B cell (primary cell): Measurements from ENCODE around the gene TM7SF3. TPM values are rescaled to one million over a fixed set of nuclear protein-coding genes. Genes with fewer than 3 reads are reported as not detected.

Experiments
- ATAC-seq: fragments of 200-7000 bp; cut with Tn5 transposase; one replicate; pipeline ENCODE4 v1.10.0; 2021; ENCODE audit warnings: low read depth, mild to moderate bottlenecking, moderate number of reproducible peaks, moderate library complexity
- CTCF ChIA-PET: fragments of 350-600 bp; sonication (Branson Sonifier 250); formaldehyde crosslinking; loops from one replicate; lab custom pipeline; 2021; ENCODE audit warnings: antibody characterized with exemption, inconsistent platforms; lab: Charles Lee
- POLR2A ChIA-PET: fragments of 350-600 bp; sonication (Branson Sonifier 250); formaldehyde crosslinking; loops from one replicate; lab custom pipeline; 2021; ENCODE audit warnings: antibody characterized with exemption; lab: Charles Lee
- DNase-seq: peaks from one replicate; pipeline ENCODE4 v3.0.0; 2013
- H2AFZ ChIP-seq: 2 replicates; pipeline ENCODE4 v1.6.1; 2012; ENCODE audit warnings: mild to moderate bottlenecking, low read depth, low read length; ENCODE audit not compliant: insufficient read depth, poor library complexity, severe bottlenecking
- H3K27ac ChIP-seq, 2 donors: 1 replicate in 1 of 2; 2 replicates in 1 of 2; pipeline ENCODE4 v1.5.1; 2012 to 2013; ENCODE audit warnings: low read length in 2 of 2, mild to moderate bottlenecking in 2 of 2, moderate library complexity in 1 of 2
- H3K27me3 ChIP-seq, 4 experiments: fragments of 200-600 bp in 1 of 4; sonication (generic) in 1 of 4; replicated peaks in 1 of 4; 1 replicate in 2 of 4; 2 replicates in 2 of 4; pipeline versions ENCODE4 v1.6.1 to v1.7.0; 2013 to 2016; ENCODE audit warnings: low read length in 3 of 4, mild to moderate bottlenecking in 2 of 4, mixed read lengths in 1 of 4, moderate library complexity in 1 of 4; ENCODE audit not compliant: insufficient read depth in 4 of 4, control insufficient read depth in 3 of 4; ENCODE audit errors: control extremely low read depth in 1 of 4
- H3K36me3 ChIP-seq, 2 experiments: replicated peaks in 1 of 2; 1 replicate in 1 of 2; 2 replicates in 1 of 2; pipeline versions ENCODE4 v1.6.1 to v1.7.1; 2013; ENCODE audit warnings: low read length in 1 of 2; ENCODE audit not compliant: insufficient read depth in 2 of 2, control insufficient read depth in 1 of 2; ENCODE audit errors: control extremely low read depth in 1 of 2, extremely low read depth in 1 of 2
- H3K4me1 ChIP-seq, 2 donors: fragments of 200-600 bp in 1 of 2; sonication (generic) in 1 of 2; 1 replicate in 1 of 2; 2 replicates in 1 of 2; pipeline versions ENCODE4 v1.5.1 to v1.6.1; 2013 to 2017; ENCODE audit warnings: low read length in 2 of 2; ENCODE audit not compliant: control insufficient read depth in 2 of 2, insufficient read depth in 2 of 2
- H3K4me2 ChIP-seq: replicated peaks from 2 replicates; pipeline ENCODE3; 2012; ENCODE audit warnings: mild to moderate bottlenecking, low read depth, low read length; ENCODE audit not compliant: poor library complexity, severe bottlenecking
- H3K4me3 ChIP-seq, 5 experiments: fragments of 200-600 bp in 1 of 5; sonication (generic) in 1 of 5; 1 replicate in 3 of 5; 2 replicates in 2 of 5; pipeline versions ENCODE4 v1.5.1 to v1.7.0; 2011 to 2016; ENCODE audit warnings: low read length in 4 of 5, mild to moderate bottlenecking in 4 of 5, low read depth in 2 of 5, control low read depth in 1 of 5, moderate library complexity in 1 of 5; ENCODE audit not compliant: insufficient read depth in 1 of 5; ENCODE audit errors: control extremely low read depth in 1 of 5, extremely low read depth in 1 of 5
- H3K79me2 ChIP-seq: fragments of 200-600 bp; sonication (generic); one replicate; pipeline ENCODE4 v1.6.0; 2016; ENCODE audit warnings: low read length; ENCODE audit not compliant: control insufficient read depth, insufficient read depth
- H3K9ac ChIP-seq: fragments of 200-600 bp; sonication (generic); 2 replicates; pipeline ENCODE4 v1.6.1; 2017; ENCODE audit warnings: mild to moderate bottlenecking, low read length, moderate library complexity
- H3K9me3 ChIP-seq, 3 donors: one replicate each; pipeline versions ENCODE4 v1.6.1 to v1.7.1; 2013; ENCODE audit warnings: low read length in 2 of 3; ENCODE audit not compliant: control insufficient read depth in 2 of 3, insufficient read depth in 1 of 3; ENCODE audit errors: control extremely low read depth in 1 of 3
- H4K20me1 ChIP-seq: 2 replicates; pipeline ENCODE4 v1.6.0; 2012; ENCODE audit warnings: mild to moderate bottlenecking, low read length; ENCODE audit not compliant: insufficient read depth, control insufficient read depth, poor library complexity, severe bottlenecking
- H3K27ac Mint-ChIP-seq: one replicate; pipeline ENCODE4 v1.8.0; 2021; ENCODE audit warnings: mixed read lengths
- H3K27me3 Mint-ChIP-seq: one replicate; pipeline ENCODE4 v1.8.0; 2021; ENCODE audit warnings: mixed read lengths
- H3K4me1 Mint-ChIP-seq: one replicate; pipeline ENCODE4 v1.8.0; 2021; ENCODE audit warnings: mixed read lengths
- H3K4me3 Mint-ChIP-seq: one replicate; pipeline ENCODE4 v1.8.0; 2021; ENCODE audit warnings: mixed read lengths
- H3K9me3 Mint-ChIP-seq: one replicate; pipeline ENCODE4 v1.8.0; 2022; ENCODE audit warnings: mixed read lengths; ENCODE audit not compliant: insufficient read depth
- CTCF ChIP-seq: fragments of 200-600 bp; IDR thresholded peaks from one replicate; pipeline ENCODE4 v1.8.0; 2022; ENCODE audit warnings: antibody characterized with exemption, mild to moderate bottlenecking
- EZH2 ChIP-seq: IDR thresholded peaks from 2 replicates; pipeline ENCODE4 v1.6.1; 2012; ENCODE audit warnings: borderline replicate concordance, low read depth, mild to moderate bottlenecking, moderate library complexity, low read length; ENCODE audit not compliant: insufficient read depth, poor library complexity, severe bottlenecking
- whole genome bisulfite sequencing: methylation state at CpG from one replicate; pipeline ENCODE4 v1.1.5; 2013; ENCODE audit warnings: missing lambda C conversion rate; ENCODE audit not compliant: insufficient coverage; 5-methylcytosine and 5-hydroxymethylcytosine counted together
- intact Hi-C: fragments of 100-400 bp; cut with micrococcal nuclease; formaldehyde crosslinking; loops from one replicate; pipeline ENCODE4 v1.10.0; 2022
- polyA plus RNA-seq: library from polyadenylated mRNA; depleted of rRNA; stranded (reverse); fragments of >200 nt; gene quantifications from 2 replicates; pipeline ENCODE4 v1.2.3, GENCODE V29; 2012
- total RNA-seq, 2 donors: library from RNA; stranded (reverse); fragments of 120-200 nt in 1 of 2; gene quantifications; 1 replicate in 1 of 2; 2 replicates in 1 of 2; pipeline versions ENCODE4 v1.2.3 to v1.2.4, GENCODE V29; 2013 to 2022

TM7SF3 gene
- total and polyA plus RNA-seq, 2 donors (not counting 1 experiment from before 2014, with no cell fraction given) = 24.5 to 33.5 TPM

- Histone ChIP-seq H3K9me3 (peaks cover 1 to 20% (median 11%) of the 10 kb centered on the region in 3 donors), H3K36me3 (peaks cover 0 to 4% of the 10 kb centered on the region in 2 experiments), H3K4me1 (peaks cover 11 to 16% of the 10 kb centered on the region in 2 donors), H4K20me1 (no peaks in the 10 kb centered on the region), H3K27me3 (no peaks in the 10 kb centered on the region), H3K4me2 (no peak overlapping the region), H3K27ac (peak overlapping the region in 1 of 2 donors; percentile 70), H3K4me3 (no peak overlapping the region), H2AFZ (no peak overlapping the region), H3K79me2 (no peaks in the 10 kb centered on the region), H3K9ac (no peak overlapping the region)
- Mint-ChIP-seq H3K9me3 (peaks cover 9% of the 10 kb centered on the region), H3K27ac (peak overlapping the region; percentile 41), H3K4me3 (no peak overlapping the region), H3K4me1 (peaks cover 21% of the 10 kb centered on the region), H3K27me3 (no peaks in the 10 kb centered on the region)
- TF ChIP-seq EZH2 = no peak
- TF ChIP-seq CTCF = peak; percentile 29
- CTCF ChIA-PET = interaction anchor here (1.5 kb wide), 1 partner anchor 244 kb away, joined by 3 read pairs; no protein-coding TSS in a partner anchor
- DNase-seq (no peak), ATAC-seq (no peak)
- POLR2A ChIA-PET = no interaction called here
- intact Hi-C loops = no loop called here
These were observed 49.2 kb upstream of the TM7SF3 start for GRCh38 chr12:27063250-27063851.

GRCh38 chr12:27061317-27061716 is 47.1 kb upstream of the TM7SF3 start:
- H3K27ac Mint-ChIP-seq = no peak overlapping the region
- intact Hi-C loops = no loop called here
- DNase-seq (no peak), ATAC-seq (no peak)
- Histone ChIP-seq H3K27ac (no peak overlapping the region), H2AFZ (no peak overlapping the region), H3K9ac (no peak overlapping the region), H4K20me1 (no peaks in the 10 kb centered on the region), H3K4me2 (no peak overlapping the region), H3K4me3 (no peak overlapping the region), H3K9me3 (peaks cover 1 to 20% (median 11%) of the 10 kb centered on the region in 3 donors), H3K27me3 (no peaks in the 10 kb centered on the region), H3K79me2 (no peaks in the 10 kb centered on the region), H3K4me1 (peaks cover 11 to 16% of the 10 kb centered on the region in 2 donors), H3K36me3 (peaks cover 0 to 4% of the 10 kb centered on the region in 2 experiments)
- ChIA-PET CTCF (no interaction called here), POLR2A (no interaction called here)
- H3K4me3 Mint-ChIP-seq = no peak overlapping the region
- no peaks in the 10 kb centered on the region for H3K27me3 Mint-ChIP-seq
- peaks cover 9% of the 10 kb centered on the region for H3K9me3 Mint-ChIP-seq
- WGBS = 100% methylated on average over 2 of the region's 3 CpGs
- H3K4me1 Mint-ChIP-seq = peaks cover 20% of the 10 kb centered on the region
- TF ChIP-seq EZH2 (no peak), CTCF (no peak)
